Stimulated activated CD8-positive, alpha-beta memory T cell treated with anti-CD3 and anti-CD28 coated beads, Interleukin-15, amount 100 ng/mL, for 4 hours (primary cell): ENCODE data around the gene POLR1A.
A peak's percentile ranks its signal among the peaks of the same experiment; 100 is the strongest.

Source experiments
- DNase-seq, 2 donors: peaks; one replicate each; pipeline ENCODE4 v3.0.0-alpha.2; 2020; ENCODE audit warnings: low read depth in 2 of 2

POLR1A gene

DNA sequence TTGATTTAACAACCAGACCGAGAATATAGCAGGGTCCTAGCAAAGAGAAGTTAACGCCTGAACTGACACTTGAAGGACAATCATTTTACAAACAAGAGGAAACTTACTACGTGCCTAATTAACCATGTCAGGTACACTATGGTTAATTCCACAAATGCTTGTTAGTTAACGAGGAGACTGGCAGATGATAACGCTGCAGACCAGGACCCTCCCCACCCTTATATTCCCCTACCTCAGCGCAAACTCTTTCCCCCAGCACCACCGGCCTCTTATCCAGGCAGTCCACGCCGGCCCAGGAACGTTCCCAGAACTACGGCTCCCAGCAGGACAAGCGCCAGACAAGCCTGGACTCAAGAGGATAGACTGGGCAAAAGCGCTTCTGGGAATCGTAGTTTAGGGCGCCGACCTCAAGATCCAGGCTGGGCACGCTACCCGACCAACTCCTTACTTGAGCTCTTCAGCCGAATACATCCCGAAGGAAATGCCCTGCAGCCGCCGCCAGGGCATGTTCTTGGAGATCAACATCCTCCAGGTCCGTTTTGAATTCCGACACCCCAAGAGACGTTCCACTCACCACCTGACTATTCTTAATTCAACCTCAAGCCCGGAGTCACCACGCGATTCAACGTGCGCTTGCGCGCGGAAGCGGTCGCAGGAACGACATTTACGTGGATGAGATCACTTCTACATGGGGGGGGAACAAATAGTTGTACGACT is at the start of gene POLR1A:
POLR1A (minus strand) TSS at position 635 of the 717 bp plus-strand sequence; CDS start at position 525, 110 bp downstream.
- peak; percentile 69 to 71 for DNase-seq

DNA sequence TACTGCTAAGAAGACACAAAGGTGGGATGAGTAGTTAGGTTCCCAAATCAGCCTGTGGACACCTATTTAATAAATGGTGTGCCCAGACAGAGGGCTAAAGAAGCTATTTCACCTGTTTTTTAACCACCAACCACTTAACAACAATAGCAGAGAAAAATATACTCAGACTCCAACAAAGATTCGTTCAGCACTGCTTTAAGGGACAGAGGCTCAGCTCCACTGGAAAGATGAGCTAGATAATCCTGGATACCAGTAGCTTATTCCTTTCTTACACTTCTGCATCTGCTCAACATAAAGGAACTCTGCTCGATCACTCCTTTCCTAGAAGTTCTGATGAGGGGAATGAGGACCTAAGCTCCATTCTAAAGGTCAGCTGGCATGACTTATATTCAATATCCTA is 44.8 kb upstream of the POLR1A start:
- DNase-seq = no peak

DNA sequence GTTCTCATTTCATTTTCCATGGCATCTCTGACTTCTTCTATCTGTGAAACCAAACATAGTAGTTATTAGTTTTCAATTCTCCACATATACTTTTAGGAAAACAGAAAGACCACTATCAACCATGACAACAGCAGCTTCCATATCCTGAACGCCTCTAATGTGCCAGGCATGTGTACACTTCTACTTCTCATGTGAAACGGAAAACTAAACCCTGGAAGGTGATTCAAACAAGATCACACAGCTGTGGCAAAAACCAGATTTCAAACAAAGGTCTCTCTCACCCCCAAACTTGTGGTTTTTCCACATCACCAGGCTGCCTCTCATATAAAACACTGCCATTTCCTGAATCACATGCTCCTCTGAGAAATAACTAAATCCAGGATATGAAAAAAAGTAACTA is 42.1 kb upstream of the POLR1A start:
- DNase-seq = no peak

DNA sequence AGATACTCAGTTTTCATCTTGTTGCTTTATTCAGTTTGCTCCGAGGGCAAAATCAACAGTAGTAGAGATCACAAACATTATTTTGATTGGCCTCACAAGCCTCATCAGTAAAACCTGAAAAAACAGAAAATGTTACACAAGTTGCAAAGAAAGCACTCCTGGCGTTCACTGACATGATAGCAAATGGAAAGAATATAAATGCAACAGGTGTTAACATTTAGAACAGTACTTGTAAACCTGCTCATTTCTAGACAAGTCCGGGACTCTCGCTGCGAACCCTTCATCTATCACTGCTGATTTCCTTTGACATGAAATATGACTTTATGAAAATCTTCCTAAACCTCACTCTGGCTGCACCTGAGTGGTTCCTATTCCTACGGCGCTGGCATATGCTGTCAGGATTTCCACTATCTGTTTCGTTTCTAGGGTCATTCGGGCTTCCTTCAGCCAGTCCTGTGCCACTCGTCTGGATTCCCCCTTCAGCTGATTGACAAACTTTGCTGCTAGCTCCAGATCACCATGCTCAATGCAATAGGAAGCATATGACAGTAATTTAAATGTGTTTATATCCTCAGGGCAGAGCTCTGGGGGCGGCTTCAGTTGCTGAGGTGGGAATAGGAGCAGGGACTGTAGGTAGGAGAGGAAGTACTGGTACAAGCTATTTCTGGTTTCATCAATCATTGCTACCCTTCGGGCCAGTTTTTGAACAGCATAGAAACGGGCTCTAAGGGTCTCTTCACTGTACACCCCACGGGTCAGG is 38.4 kb upstream of the POLR1A start:
- DNase-seq = no peak

DNA sequence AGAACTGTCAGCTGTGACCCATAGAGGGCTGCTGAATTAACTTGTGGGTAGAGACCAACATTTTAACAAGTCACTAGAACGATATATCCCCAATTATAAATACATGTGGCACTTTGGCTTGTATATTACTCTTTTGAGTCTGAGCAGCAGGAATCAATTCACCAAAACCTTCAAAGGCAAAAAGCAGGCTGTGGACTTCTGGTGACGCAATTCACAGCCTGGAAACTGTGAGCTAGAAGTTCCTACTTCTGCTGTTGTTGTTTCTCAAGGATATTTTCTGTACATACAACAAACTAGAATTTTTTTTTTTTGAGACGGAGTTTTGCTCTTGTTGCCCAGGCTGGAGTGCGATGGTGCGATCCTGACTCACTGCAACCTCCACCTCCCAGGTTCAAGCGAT is 37.6 kb upstream of the POLR1A start:
- no peak for DNase-seq

DNA sequence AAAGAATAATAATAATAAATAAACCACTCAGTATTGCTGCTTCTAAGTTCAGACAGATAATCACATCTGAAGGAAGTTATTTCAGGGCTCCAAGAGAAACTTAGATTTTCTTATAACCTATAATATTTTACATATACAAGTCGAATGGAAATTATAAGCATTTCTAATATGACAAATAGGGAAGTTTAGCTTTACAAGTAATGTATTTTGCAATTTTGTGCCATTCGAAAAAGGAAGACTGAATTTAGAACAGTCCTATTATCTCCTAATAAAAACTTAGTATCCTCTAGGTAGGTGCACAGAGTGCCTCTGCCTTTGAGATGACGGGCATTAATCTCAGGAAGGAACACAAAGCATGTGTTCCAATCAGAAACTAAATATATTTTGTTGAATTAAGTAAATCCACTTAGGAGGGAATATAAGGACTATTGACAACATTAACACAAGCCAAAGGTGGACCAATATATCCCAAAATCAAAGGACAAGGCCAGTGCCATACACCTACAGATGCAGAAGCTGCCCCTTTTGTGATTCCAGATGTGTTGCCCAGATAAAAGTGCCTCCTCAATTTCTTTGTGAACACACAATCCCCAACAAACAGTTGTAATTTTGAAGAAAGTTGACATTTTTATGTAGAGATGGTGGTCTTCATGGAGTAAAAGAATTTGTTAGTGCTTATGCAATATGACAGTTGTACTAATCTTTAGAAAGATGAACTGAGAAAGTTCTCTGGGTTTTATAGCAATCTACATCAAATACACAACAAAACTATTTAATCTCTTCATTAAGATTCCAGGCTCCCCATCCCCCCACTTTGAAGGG is 37.0 kb upstream of the POLR1A start:
- DNase-seq = no peak

DNA sequence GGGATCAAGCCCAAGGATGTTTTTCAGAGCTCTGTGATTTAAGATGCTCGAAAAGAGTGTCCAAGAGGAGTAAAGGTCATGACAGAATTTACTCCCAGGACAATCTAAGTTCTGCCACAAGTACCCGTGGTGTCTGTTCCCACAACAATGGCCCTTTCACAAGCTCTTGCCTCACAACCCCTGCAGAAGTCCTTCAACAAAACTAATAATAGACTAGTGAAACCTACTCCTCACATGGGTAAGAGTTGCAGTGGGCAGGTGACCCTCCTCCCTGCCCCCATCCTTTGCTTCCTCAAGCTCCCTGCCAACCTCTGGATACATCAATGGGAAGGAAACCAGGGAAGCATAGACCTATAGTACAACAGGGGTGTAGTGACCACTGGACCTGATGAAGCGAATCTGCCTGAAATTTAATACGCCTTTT is 35.3 kb upstream of the POLR1A start:
- no peak for DNase-seq

DNA sequence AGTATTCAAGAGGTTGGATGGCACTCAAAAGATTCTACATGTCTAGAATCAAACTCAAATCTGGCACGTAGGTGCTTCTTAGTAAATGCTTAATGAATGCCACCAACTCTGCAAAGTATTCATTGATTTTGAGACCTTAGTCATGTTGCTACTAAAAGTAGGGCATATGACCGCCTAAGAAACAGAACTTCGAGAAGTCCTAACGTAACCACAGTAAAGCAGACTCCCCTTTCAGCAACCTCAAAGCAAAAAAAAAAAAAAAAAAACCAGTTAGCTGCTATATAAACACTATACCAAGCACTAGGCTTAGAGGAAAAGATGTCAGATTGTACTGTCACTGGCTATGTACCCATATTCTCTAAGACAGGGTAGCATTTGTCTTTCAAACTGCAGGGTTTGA is 34.3 kb upstream of the POLR1A start:
- DNase-seq = no peak

DNA sequence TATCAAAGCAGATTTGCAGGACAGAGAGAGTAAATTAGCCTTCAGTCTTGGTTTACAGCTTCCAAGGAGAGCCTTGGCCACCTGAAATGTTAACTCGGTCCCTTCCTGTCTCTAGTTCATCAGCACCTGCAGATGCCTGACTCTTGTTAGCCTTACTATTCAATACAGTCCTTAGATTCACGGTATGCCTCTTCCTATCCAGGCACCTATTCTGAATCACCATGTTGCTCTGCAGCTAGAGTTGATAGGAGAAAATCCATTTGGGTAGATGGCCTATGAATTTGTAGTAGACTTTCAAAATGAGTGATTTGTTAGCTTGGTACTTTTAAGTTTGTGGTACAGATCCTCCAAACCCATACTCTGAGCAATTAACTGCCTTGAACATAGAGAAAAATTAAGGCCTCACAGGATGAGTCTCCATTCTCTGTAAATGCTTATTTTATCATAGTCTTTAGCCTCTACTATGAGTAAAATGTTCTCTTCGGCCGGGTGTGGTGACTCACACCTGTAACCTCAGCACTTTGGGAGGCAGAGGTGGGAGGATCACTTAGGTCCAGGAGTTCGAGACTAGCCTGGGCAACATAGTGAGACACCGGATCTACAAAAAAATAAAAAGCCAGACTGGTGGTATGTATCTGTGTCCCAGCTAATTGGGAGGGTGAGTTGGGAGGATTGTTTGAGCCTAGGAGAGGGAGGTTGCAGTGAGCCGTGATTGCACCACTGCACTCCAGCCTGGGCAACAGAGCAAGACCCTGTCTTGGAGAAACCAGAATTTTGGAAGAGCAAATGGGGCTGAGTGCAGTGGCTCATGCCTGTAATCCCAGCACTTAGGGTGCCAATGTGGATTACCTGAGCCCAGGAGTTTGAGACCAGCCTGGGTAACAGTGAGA is 33.3 kb upstream of the POLR1A start:
- no peak for DNase-seq

DNA sequence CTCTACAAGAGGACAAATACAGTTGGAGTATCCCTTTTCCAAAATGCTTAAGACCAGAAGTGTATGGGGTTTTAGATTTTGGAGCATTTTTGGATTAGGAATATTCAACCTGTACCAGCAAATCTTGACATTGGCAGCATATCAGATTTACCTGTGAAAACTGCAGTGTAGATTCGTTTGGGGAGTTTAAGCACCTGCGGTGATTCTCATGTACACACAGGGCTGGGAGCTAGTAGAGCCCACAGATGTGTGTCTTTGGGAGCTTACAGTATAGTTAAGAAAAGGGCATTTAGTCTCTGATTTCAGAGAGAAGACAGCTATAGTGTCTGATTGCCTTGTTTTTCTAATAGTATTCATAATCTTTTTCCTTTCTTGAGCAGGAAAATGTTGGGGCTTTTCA is 30.5 kb upstream of the POLR1A start:
- DNase-seq = no peak

DNA sequence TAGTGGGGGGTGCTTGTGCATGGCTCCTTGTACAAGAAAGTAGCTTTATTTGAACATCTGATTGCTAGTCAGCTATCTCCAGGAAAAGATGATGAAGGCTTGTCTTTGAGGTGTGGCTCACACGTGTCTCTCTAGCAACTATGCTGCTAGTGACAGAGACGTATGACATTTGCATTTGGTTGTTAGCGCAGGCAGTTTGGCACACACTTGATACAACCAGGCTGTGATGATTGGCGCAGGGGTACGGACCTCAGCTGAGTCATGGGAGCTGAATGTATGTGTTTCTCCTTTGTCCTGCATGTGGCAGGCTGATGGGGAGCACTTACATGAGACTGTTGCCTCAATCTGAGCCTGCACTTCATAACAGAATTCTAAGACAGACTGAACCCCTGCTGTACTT is 30.0 kb upstream of the POLR1A start:
- DNase-seq = no peak

DNA sequence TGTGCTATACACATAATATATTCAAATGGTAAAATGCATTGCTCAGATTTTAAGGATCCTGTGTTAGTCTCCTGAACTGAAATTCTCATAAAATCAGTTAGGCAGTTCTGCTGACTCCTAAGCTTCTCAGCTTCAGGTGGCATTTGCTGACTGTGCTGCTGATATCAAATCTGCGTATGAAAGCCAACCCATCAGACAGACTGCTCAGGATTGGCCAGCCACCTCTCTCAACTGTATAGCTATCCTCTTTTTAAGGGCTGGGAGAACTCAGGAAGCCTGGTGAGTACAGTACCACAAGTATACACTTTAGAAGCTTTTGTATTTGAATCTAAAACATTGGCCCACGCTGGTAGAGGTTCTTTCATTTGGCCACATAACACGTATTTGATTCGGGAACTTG is 29.0 kb upstream of the POLR1A start:
- no peak for DNase-seq

DNA sequence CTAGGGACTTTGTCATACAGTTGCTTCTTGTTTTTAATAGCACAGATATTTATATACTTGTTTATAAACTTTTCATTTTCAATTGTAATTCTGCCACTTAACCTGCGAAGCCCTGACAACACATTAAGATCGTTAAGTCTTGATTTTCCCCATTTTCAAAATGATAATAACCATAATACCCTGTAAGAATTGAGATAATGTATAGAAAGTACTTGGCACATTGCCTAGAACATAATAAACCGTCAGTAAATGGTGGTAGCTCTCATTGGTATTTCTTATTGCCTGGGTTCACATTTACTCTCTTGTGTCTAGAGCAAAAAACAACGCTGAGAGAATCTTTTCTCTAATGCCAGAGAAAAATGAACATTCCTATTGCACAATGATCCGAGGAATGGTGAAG is 19.0 kb upstream of the POLR1A start:
- DNase-seq = no peak

DNA sequence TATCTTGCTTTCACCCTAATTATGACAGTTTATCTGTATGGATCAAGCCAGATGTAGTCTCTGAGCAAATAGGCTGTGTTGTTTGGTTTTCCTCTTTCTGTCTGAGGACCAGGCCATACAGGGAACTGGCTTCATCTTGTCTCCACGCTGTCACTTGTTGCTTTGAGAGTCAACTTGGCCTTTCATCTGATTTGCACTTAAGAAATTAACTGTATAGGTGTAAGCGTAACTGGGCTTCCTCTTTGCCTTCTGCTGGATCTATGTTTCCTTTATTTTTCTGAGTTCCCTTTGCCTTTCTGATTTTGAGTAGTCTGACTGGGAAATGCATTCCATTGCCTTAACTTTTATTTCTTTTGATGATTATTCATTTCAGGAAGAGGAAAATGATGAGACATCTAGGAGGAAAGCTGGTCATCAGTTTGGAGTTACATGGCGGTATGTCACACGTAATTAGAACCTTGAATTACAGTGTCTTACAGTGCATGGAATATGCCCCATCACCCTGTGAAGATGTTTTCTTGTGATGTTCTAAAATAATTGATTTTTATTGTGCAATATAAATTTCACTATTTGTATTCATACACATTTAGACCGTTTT is 17.7 kb upstream of the POLR1A start:
- DNase-seq = no peak

DNA sequence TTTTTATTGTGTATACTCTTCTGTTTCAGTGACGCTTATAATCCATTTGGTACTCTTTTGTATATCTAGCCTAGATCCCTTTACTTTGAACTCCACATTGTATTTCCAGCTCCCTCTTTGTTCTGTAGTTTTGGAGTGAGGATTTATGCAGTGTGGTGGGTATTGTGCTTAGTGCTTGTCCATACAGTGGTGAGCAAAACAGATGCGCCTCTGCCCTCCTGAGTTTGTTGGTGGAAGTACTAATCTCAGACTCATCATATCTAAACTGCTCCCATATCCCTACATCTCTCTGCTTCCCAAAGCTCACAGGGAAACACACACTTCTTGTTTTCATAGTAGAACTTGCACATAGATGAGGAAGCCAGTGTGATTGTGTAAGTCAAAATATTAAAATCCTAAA is 12.4 kb upstream of the POLR1A start:
- no peak for DNase-seq

DNA sequence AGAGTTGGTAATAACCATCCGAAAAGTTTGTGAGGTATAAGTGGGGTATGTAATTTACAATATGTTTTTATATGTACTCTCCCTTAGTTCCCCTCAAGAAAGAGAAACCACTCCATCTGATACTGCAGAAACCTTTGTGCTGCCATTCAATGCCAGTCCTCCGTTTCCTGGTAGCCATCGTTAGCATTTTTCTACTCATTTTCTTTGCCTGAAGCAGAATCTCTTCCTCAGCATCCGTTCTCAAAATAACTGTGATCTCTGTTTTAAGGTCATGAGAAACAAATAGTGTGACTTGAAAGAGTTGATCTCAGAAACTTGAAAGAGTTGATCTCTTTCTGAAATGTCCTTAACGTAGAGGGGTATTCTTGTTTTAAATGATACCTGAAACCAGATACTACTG is 1.3 kb upstream of the POLR1A start:
- no peak for DNase-seq

DNA sequence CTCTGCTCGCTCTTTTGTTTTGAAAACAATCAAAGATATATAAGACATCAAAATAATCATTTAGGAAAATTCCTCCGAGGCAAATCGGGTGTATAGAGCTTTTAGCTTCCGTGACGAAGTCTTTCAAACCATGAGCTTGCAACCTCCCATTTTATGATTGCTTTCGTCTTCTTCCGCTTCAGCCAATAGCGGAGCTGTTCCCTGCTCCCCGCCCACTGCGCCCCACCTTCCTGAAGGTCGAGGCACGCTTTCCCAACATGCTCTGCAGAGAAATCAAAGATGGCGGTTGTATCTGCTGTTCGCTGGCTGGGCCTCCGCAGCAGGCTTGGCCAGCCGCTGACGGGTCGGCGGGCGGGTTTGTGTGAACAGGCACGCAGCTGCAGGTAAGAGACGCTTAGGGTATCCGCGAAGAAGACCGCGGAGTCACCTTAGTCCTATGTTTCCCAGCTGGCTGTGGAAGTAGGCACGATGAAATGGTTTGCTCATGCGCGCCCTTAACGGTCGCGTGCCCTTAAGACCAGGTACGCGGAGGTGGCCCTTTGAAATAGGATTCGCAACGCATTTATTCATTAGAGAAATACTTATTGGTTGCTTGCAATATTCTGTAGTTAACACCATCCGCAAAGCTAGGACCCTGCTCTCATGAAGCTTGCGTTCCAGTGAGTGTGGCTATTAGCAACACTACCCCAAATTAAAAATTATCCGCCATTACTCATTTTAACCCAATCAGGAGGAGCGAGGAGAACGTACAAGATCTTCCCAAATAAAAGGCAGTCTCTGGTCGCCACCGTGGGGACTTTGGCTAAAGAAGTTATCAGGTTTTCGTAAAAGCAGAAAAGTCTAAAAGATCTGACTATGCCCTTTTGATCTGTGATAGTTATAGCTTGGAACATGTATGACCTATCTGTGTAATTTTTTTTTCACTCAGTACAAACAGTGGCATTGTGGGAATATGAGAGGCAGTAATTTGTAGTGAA is 571 bp upstream of the POLR1A start, which contains the start of gene PTCD3:
PTCD3 (plus strand) TSS at position 267 of the 977 bp plus-strand sequence; CDS start at position 280, 13 bp downstream.
- DNase-seq = peak; percentile 87 to 94

DNA sequence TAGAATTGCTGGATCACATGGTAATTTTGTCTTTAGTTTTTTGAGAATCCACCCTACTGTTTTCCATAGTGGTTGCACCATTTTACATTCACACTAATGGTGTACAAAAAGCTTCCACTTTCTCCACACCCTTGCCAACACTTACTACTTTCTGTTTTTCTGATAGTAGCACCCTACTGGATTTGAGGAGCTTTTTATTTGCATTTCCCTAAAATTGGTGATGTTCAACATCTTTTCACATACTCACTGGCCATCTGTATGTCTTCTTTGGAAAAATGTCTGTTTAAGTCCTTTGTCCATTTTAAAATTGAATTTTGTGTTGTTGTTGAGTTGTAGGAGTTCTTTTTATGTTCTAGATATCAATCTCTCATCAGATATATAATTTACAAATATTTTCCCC is 3.5 kb downstream of the POLR1A start:
- DNase-seq = no peak

DNA sequence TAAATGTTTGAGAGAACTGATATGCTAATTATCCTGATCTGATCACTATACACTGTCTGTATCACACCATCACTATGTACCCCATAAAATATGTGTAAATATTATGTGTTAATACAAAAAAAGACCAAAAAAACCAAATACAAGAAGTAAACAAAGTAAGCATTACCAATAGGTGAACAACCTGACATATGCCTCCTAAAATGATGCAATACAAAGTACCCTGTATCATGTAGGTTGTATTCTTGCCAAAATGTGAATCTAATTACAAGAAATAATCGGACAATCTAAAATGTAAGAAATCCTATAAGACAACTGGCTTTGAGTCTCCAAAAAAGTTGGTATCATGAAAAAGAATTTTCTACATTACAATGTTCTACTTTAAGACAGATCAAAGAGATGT is 7.8 kb downstream of the POLR1A start:
- DNase-seq = no peak
